HG02885 (cell line): Measurements from ENCODE around the gene OR10G2.
"Not testable (repeated sequence)": the region's sequence is repeated elsewhere in the genome, so short reads cannot be mapped to it uniquely, and the experiment has no call there.

ENCODE experiments used
- ATAC-seq: cut with Tn5 transposase; IDR thresholded peaks from one replicate; pipeline ENCODE4 v1.9.1; 2021; ENCODE audit warnings: mild to moderate bottlenecking; ENCODE audit not compliant: unreplicated experiment, poor library complexity

Gene OR10G2

GRCh38 chr14:21602181-21602580 is 32.6 kb downstream of the OR10G2 start:
- not testable (repeated sequence) for ATAC-seq

GRCh38 chr14:21589317-21589716 is 45.4 kb downstream of the OR10G2 start:
- ATAC-seq = no peak
